Stimulated activated memory B cell treated with anti-CD40 and anti-IgM and Interleukin-4, amounts not matched to agents 10 μg/mL and 1 μg/mL and 100 μg/mL, for 72 hours (primary cell): Measurements from ENCODE around the gene B3GNT4.
A peak's percentile ranks its signal among the peaks of the same experiment; 100 is the strongest.
"Not testable (repeated sequence)": the region's sequence is repeated elsewhere in the genome, so short reads cannot be mapped to it uniquely, and the experiment has no call there.

ENCODE experiments used
- ATAC-seq: fragments of 150-1000 bp; cut with Tn5 transposase; 2 replicates; pipeline ENCODE4 v1.10.0; 2021
- H3K27ac Mint-ChIP-seq: one replicate; pipeline ENCODE4 v1.8.0; 2022; ENCODE audit warnings: mild to moderate bottlenecking, mixed read lengths
- H3K27me3 Mint-ChIP-seq: one replicate; pipeline ENCODE4 v1.8.0; 2022; ENCODE audit warnings: mixed read lengths
- H3K36me3 Mint-ChIP-seq: one replicate; pipeline ENCODE4 v1.8.0; 2022; ENCODE audit warnings: mixed read lengths
- H3K4me1 Mint-ChIP-seq: one replicate; pipeline ENCODE4 v1.8.0; 2022; ENCODE audit warnings: mixed read lengths
- H3K4me3 Mint-ChIP-seq: one replicate; pipeline ENCODE4 v1.8.0; 2022; ENCODE audit warnings: mild to moderate bottlenecking, moderate library complexity, mixed read lengths
- H3K9me3 Mint-ChIP-seq: one replicate; pipeline ENCODE4 v1.8.0; 2022; ENCODE audit warnings: mixed read lengths

The B3GNT4 gene

DNA sequence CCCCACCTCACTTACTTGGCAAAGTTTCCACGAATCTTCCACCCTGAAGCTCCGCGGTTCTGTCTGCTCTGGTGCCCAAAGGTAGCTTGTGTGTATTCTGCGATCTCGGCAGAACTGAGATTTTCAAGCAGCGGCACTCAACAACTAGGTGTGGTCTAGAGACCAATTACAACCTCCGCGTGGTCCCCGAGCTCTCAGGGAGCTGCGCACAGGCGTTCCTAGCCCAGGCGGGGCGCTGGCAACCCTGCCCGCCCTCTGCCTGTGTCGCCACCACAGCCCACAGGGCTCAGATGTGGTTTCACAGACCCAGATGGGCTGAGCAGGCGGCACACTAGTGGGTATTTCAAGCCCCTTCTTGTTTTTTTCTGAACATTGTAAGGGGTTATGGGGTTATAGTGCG, 23.8 kb downstream of the B3GNT4 start:
- H3K4me3 Mint-ChIP-seq, result peak overlapping the region; percentile 67
- no peaks in the 10 kb centered on the region for H3K9me3 Mint-ChIP-seq
- no peak overlapping the region for H3K27ac Mint-ChIP-seq
- H3K4me1 Mint-ChIP-seq, result peaks cover 32% of the 10 kb centered on the region
- ATAC-seq, result no peak
- H3K36me3 Mint-ChIP-seq, result peaks cover 46% of the 10 kb centered on the region
- H3K27me3 Mint-ChIP-seq, result no peaks in the 10 kb centered on the region

DNA sequence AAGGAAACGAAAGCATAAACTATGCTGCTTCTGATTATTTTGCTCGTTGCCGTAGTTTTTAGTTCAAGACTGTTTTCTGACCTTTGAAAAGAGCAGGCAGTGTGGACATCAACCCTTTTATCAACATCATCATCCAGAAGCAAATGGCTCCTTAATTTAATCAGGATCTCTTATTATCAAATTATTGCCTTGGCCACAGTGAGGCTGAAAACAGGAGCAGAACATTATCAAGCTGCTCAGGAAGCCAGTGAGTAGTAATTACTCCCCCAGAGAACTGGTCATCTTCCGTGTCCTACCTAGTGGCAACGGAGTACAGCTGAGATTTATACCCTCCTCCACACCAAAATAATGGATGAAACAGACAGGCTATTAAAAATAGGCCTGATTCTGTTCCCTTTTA, 24.6 kb downstream of the B3GNT4 start:
- H3K27ac Mint-ChIP-seq, result no peak overlapping the region
- ATAC-seq, result no peak
- no peaks in the 10 kb centered on the region for H3K27me3 Mint-ChIP-seq
- H3K36me3 Mint-ChIP-seq, result peaks cover 45% of the 10 kb centered on the region
- H3K4me1 Mint-ChIP-seq, result peaks cover 28% of the 10 kb centered on the region
- H3K9me3 Mint-ChIP-seq, result no peaks in the 10 kb centered on the region
- no peak overlapping the region for H3K4me3 Mint-ChIP-seq

DNA sequence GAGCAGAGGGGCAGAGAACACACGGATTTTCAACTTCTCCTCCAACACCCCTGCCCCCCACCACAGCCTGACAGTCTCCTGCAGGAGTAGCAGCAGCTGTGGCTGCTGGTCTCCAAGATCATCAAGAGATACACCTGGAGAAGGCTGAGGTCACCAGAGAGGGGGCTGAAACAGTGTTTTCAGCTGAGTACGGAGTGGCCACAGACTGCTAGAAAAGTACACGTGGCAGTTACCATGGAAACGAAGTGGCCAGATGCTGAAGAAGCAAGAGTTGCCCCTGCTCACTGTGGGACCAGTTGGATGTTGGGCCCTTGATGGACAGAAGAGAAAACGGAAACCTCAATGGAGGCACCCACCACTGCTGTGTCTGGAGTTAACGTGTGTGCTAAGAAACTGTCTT, 27.3 kb downstream of the B3GNT4 start:
- Mint-ChIP-seq H3K27me3 (no peaks in the 10 kb centered on the region), H3K9me3 (no peaks in the 10 kb centered on the region), H3K27ac (no peak overlapping the region), H3K4me1 (peaks cover 12% of the 10 kb centered on the region), H3K4me3 (no peak overlapping the region), H3K36me3 (peaks cover 47% of the 10 kb centered on the region)
- ATAC-seq, result no peak

DNA sequence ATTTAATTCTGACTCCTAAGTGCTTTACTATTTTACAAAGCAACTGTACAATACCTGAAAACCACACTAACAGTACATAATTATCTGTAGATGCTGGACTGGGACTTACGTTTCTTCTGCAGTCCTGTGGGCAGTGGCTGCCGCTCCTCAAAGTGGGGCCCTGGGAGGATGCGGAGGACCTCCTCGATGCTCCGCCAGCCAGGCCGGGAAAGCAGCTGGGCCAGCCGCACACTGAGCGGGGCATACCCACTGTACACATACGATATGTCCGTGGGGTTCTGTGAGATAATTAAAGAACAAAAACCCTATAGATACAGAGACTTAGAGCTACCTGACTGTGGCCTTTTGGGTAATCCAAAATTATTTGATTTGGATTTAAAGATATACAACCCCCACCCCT, 29.2 kb downstream of the B3GNT4 start:
- Mint-ChIP-seq H3K27me3 (no peaks in the 10 kb centered on the region), H3K4me1 (no peaks in the 10 kb centered on the region), H3K36me3 (peaks cover 54% of the 10 kb centered on the region), H3K27ac (no peak overlapping the region), H3K9me3 (no peaks in the 10 kb centered on the region), H3K4me3 (no peak overlapping the region)
- ATAC-seq, result no peak

DNA sequence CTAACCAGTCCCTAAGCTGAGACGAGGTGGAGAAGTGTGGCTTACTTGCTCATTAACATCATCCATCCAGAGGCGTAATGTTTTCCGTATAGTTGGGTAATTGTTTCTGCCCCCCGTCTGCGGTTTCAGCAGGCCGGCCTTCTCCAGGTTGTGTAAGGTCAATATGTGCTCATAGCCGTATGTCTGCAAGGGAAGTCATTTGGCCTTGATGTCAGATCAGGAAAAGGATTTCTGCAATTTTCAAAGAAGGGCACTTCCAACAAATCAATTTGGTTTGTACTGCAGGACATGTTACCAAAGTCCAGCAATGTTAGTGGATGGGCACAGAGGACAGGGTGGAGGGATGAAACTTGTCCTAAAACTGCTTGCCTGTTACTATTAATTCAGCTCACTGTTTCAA, 32.2 kb downstream of the B3GNT4 start:
- Mint-ChIP-seq H3K36me3 (peaks cover 59% of the 10 kb centered on the region), H3K9me3 (no peaks in the 10 kb centered on the region), H3K4me3 (no peak overlapping the region), H3K4me1 (no peaks in the 10 kb centered on the region), H3K27ac (no peak overlapping the region), H3K27me3 (no peaks in the 10 kb centered on the region)
- ATAC-seq, result no peak

DNA sequence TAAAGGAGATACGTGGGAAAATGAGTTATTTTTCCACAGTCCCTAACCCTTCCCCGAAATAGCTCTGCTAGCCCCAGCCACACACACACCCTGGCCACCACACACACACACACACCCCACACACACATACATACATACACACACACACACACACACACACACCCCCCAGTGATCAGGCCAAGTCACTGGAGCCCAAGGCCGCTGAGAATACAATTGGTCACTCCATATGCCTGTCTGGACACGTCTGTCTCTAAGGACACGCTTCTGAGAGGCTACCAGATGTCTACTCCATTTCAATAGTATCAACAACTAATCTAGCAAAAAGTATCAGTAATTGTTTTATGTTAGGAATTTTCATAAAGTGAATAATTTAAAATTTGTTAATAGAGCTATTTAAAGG, 35.4 kb downstream of the B3GNT4 start:
- peaks cover 60% of the 10 kb centered on the region for H3K36me3 Mint-ChIP-seq
- H3K9me3 Mint-ChIP-seq, result no peaks in the 10 kb centered on the region
- no peak overlapping the region for H3K4me3 Mint-ChIP-seq
- H3K4me1 Mint-ChIP-seq, result no peaks in the 10 kb centered on the region
- no peak for ATAC-seq
- H3K27me3 Mint-ChIP-seq, result no peaks in the 10 kb centered on the region
- H3K27ac Mint-ChIP-seq, result no peak overlapping the region

DNA sequence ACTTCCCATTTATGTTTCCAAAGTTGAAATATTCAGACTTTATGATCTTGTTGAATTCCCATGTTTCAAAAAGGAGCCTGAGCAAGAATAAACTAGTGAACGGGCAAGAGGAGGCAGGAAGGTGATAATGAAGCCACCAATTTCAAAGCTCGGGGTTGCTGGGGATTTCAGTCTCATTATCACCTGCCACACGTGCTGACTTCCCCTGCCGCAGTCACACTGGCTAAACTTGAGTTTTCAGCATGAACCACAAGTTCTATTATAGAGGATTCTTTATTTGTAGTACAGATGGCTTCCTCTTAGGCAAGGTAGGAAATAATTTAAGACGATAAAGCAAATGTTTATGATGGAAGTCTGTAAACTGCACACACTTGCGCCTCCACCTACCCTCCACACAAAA, 40.5 kb downstream of the B3GNT4 start:
- ATAC-seq, result no peak
- no peak overlapping the region for H3K4me3 Mint-ChIP-seq
- H3K9me3 Mint-ChIP-seq, result no peaks in the 10 kb centered on the region

DNA sequence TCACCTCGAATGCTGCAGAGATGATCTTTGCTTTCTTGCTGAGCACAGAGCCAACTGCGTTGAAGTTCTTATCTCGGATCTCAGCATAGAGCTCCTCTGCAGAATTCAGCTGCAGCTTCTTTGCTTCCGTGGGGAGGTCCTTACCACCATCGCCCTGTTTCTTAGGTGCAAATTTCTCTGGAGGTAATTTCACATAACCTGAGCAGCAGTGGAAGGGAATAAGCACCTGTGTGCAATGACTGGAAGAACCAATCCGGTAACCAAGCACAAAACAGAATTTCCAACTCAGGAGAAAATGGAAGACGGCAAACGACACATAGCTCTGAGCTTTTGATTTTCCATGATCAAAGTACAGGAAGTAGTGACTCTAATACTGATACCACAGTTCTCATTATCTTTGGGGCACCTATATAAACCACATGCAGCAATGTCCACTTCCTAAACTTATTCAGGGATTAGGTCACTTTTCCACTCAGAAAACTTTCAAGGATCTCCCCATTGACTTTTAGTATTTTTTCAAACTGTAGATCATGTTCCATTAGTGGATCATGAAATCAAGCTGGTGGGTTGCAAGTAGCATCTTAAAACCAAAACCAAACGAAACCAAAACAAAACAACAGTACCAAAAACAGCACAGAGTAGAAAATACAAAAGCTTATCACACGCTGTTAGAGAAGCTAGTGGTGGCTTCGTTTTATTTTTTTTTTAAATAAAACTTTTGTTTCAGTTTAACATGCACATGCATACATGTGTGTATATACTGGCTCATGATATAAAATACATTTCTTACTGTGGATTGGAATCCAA, 41.3 kb downstream of the B3GNT4 start:
- Mint-ChIP-seq H3K4me3 (no peak overlapping the region), H3K27ac (no peak overlapping the region), H3K4me1 (no peaks in the 10 kb centered on the region), H3K27me3 (no peaks in the 10 kb centered on the region), H3K36me3 (peaks cover 58% of the 10 kb centered on the region), H3K9me3 (no peaks in the 10 kb centered on the region)
- ATAC-seq, result no peak

More for the DNA sequence above, 40.5 kb downstream of the B3GNT4 start:
- H3K36me3 Mint-ChIP-seq, result peaks cover 59% of the 10 kb centered on the region
- H3K27ac Mint-ChIP-seq, result no peak overlapping the region
- H3K4me1 Mint-ChIP-seq, result no peaks in the 10 kb centered on the region
- no peaks in the 10 kb centered on the region for H3K27me3 Mint-ChIP-seq

DNA sequence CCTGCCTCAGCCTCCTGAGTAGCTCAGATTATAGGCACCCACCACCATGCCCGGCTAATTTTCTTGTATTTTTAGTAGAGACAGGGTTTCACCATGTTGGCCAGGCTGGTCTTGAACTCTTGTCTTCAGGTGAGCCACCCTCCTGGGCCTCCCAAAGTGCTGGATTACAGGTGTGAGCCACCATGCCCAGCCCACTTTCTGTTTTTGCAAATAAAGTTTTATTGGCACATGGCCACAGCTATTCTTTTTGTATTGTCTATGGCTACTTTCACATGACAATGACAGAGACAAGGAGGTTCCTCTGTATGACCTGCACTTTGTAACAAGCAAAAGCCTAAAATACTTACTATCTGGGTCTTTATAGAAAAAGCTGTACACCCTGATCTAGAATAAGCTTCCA, 42.0 kb downstream of the B3GNT4 start:
- no peak for ATAC-seq
- no peaks in the 10 kb centered on the region for H3K27me3 Mint-ChIP-seq
- H3K27ac Mint-ChIP-seq, result no peak overlapping the region
- no peak overlapping the region for H3K4me3 Mint-ChIP-seq
- peaks cover 58% of the 10 kb centered on the region for H3K36me3 Mint-ChIP-seq
- H3K9me3 Mint-ChIP-seq, result no peaks in the 10 kb centered on the region
- H3K4me1 Mint-ChIP-seq, result no peaks in the 10 kb centered on the region

DNA sequence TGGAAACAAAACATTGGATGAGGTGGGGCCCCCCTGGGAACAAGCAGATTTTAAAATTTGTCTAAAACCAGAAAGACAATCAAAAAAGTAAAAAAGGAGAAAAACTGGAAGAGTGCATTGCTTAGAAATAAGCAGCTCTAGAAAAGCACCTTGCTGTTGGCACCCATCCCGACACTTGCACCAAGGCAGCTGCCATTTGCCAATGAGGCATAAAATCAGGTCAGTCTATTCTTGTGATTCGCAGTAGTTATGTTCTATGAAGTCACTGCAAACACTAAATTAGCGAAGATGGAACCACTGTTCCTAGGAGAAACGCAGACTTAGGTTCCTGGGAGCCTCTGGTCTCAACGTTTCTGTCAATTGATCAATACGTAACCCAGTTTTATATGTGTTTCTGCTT, 46.5 kb downstream of the B3GNT4 start:
- H3K9me3 Mint-ChIP-seq, result no peaks in the 10 kb centered on the region
- H3K4me1 Mint-ChIP-seq, result peaks cover 6% of the 10 kb centered on the region
- no peak overlapping the region for H3K27ac Mint-ChIP-seq
- peaks cover 35% of the 10 kb centered on the region for H3K36me3 Mint-ChIP-seq
- no peak overlapping the region for H3K4me3 Mint-ChIP-seq
- ATAC-seq, result no peak
- H3K27me3 Mint-ChIP-seq, result no peaks in the 10 kb centered on the region

DNA sequence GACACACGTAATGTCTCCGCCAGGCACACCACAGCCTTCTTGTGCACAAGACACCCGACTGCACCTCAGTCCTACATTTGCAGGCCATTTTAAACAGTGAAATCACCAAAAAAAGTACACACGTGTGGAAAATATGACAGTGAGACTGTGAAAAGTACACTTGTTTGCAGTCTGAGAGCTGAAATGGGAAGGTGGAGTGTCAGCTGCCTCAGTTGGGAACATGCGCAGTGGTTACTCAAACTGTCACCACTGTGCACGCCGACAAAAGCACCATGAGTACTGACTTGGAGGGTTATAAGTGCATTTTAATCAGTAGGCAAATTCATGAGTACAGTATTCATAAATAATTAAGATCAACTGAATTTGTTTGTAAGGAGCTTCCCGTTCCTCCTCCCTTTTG, 47.0 kb downstream of the B3GNT4 start:
- Mint-ChIP-seq H3K4me3 (no peak overlapping the region), H3K9me3 (no peaks in the 10 kb centered on the region), H3K27me3 (no peaks in the 10 kb centered on the region), H3K36me3 (peaks cover 35% of the 10 kb centered on the region), H3K4me1 (peaks cover 6% of the 10 kb centered on the region), H3K27ac (no peak overlapping the region)
- ATAC-seq, result no peak

DNA sequence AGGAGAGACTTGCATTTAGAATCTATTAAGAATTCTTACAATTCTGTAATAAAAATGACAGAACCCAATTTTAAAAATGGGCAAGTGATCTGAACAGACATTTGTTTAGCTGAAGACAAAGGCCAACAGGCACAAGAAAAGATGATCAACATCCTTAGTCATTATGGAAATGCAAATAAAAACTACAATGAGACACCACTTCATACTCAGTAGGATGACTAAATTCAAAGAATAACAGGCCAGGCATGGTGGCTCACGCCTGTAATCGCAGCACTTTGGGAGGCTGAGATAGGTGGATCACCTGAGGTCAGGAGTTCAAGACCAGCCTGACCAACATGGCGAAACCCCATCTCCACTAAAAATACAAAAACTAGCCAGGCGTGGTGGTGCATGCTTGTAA, 55.0 kb downstream of the B3GNT4 start:
- not testable (repeated sequence) for H3K27ac Mint-ChIP-seq, H3K4me3 Mint-ChIP-seq, H3K9me3 Mint-ChIP-seq, H3K4me1 Mint-ChIP-seq, ATAC-seq, H3K27me3 Mint-ChIP-seq
- peaks cover 46% of the 10 kb centered on the region for H3K36me3 Mint-ChIP-seq
